GM15510 (cell line): ENCODE results near the gene CERS2.

Experiments used
- POLR2A ChIP-seq: IDR thresholded peaks from 3 replicates; pipeline ENCODE4 v1.6.1; 2011; ENCODE audit warnings: borderline replicate concordance; ENCODE audit not compliant: insufficient read length; ENCODE audit errors: extremely low read depth

Gene CERS2

GRCh38 chr1:150979092-150980056 lies 4.7 kb upstream of the CERS2 start:
- TF ChIP-seq POLR2A: no peak

GRCh38 chr1:150976879-150977694 lies 2.5 kb upstream of the CERS2 start:
- TF ChIP-seq POLR2A: no peak

- TF ChIP-seq POLR2A: no peak
Measured at GRCh38 chr1:150976401-150976821, 1.8 kb upstream of the CERS2 start.

GRCh38 chr1:150973836-150974579 lies 627 bp downstream of the CERS2 start:
- no peak for TF ChIP-seq POLR2A

- no peak for TF ChIP-seq POLR2A
Measured at GRCh38 chr1:150973258-150973835, 1.3 kb downstream of the CERS2 start.

GRCh38 chr1:150972417-150972940 lies 2.2 kb downstream of the CERS2 start:
- TF ChIP-seq POLR2A: no peak

- TF ChIP-seq POLR2A: no peak
Measured at GRCh38 chr1:150971583-150972416, 2.8 kb downstream of the CERS2 start.

- no peak for TF ChIP-seq POLR2A
Measured at GRCh38 chr1:150970808-150971582, 3.6 kb downstream of the CERS2 start.

GRCh38 chr1:150969626-150970025 lies 5.0 kb downstream of the CERS2 start:
- no peak for TF ChIP-seq POLR2A

- no peak for TF ChIP-seq POLR2A
Measured at GRCh38 chr1:150968491-150968890, 6.1 kb downstream of the CERS2 start.

- TF ChIP-seq POLR2A: no peak
Measured at GRCh38 chr1:150967936-150968335, 6.7 kb downstream of the CERS2 start.

- no peak for TF ChIP-seq POLR2A
Measured at GRCh38 chr1:150966011-150966410, 8.6 kb downstream of the CERS2 start.

GRCh38 chr1:150965605-150966004 lies 9.0 kb downstream of the CERS2 start:
- no peak for TF ChIP-seq POLR2A

GRCh38 chr1:150964164-150964489 lies 10.5 kb downstream of the CERS2 start:
- no peak for TF ChIP-seq POLR2A
